K562 (cell line): ENCODE measurements around the gene LONP1. TPM values are rescaled to one million over a fixed set of nuclear protein-coding genes. Genes with fewer than 3 reads are reported as not detected.

Source experiments
- ATAC-seq: fragments of 200-7000 bp; cut with Tn5 transposase; 3 replicates; pipeline ENCODE4 v1.9.1; 2020; ENCODE audit warnings: moderate library complexity
- BruUV-seq: library from RNA; stranded (reverse); fragments of 400-500 nt; replicated peaks from 2 replicates; lab custom pipeline; 2021; lab: Mats Ljungman, UMichigan
- CTCF ChIA-PET: fragments of 300-600 bp; formaldehyde crosslinking; extraction: SDS; loops from one replicate; lab custom pipeline; 2021; ENCODE audit warnings: low intra/inter-chr PET ratio; lab: Yijun Ruan, JAX
- POLR2A ChIA-PET: fragments of 300-600, 350-650 bp; sonication (Branson Sonifier 250); formaldehyde crosslinking; extraction: SDS; loops from one replicate; lab custom pipeline; 2021; ENCODE audit warnings: antibody characterized with exemption, inconsistent platforms; lab: Yijun Ruan, JAX
- DNase-seq, 4 experiments: peaks; one replicate each; pipeline versions ENCODE4 v3.0.0 to v3.0.0-alpha.2; 2011 to 2018; ENCODE audit warnings: low spot score in 3 of 4, mixed read lengths in 3 of 4; ENCODE audit errors: extremely low read depth in 1 of 4
- FAIRE-seq: peaks from 2 replicates; lab custom pipeline; 2011; peaks lifted over from hg19 to GRCh38; lab: Jason Lieb, UNC
- H2AFZ ChIP-seq: 2 replicates; pipeline ENCODE4 v1.6.0; 2011; ENCODE audit warnings: low read depth, low read length, control low read depth, inconsistent platforms
- H3K27ac ChIP-seq: fragments of 200-600 bp; 3 replicates; pipeline ENCODE4 v1.8.0; 2011; ENCODE audit warnings: low read depth, mild to moderate bottlenecking, control low read depth, inconsistent platforms, low read length, moderate library complexity, mixed read lengths; ENCODE audit errors: extremely low read depth
- H3K27me3 ChIP-seq, 2 experiments: fragments of 300-600 bp in 1 of 2; 2 replicates in 1 of 2; 3 replicates in 1 of 2; pipeline versions ENCODE4 v1.6.0 to v1.8.0; 2011; ENCODE audit warnings: inconsistent platforms in 2 of 2, low read length in 2 of 2, mild to moderate bottlenecking in 1 of 2, mixed read lengths in 1 of 2, moderate library complexity in 1 of 2; ENCODE audit not compliant: control insufficient read depth in 2 of 2, insufficient read depth in 2 of 2
- H3K36me3 ChIP-seq: fragments of 300-600 bp; 3 replicates; pipeline ENCODE4 v1.8.0; 2011; ENCODE audit warnings: mild to moderate bottlenecking, low read length, inconsistent platforms; ENCODE audit not compliant: control insufficient read depth, insufficient read depth
- H3K4me1 ChIP-seq, 2 experiments: fragments of 200-600 bp in 1 of 2; replicated peaks in 1 of 2; 2 replicates in 1 of 2; 3 replicates in 1 of 2; pipeline versions ENCODE4 v1.5.1 to v1.8.0; 2011; ENCODE audit warnings: inconsistent platforms in 2 of 2, low read length in 2 of 2, mild to moderate bottlenecking in 1 of 2, mixed read lengths in 1 of 2, moderate library complexity in 1 of 2; ENCODE audit not compliant: control insufficient read depth in 2 of 2, insufficient read depth in 2 of 2
- H3K4me2 ChIP-seq: 2 replicates; pipeline ENCODE4 v1.6.1; 2011; ENCODE audit warnings: low read length, control low read depth, inconsistent platforms, mixed read lengths; ENCODE audit not compliant: insufficient read depth
- H3K4me3 ChIP-seq: fragments of 200-600 bp; sonication (generic), shearing (Covaris generic); 2 replicates; pipeline ENCODE4 v1.5.1; 2016; ENCODE audit warnings: control low read depth, inconsistent platforms
- H3K79me2 ChIP-seq: fragments of 200-600 bp; 3 replicates; pipeline ENCODE4 v1.8.0; 2011; ENCODE audit warnings: low read length, inconsistent platforms; ENCODE audit not compliant: control insufficient read depth, insufficient read depth
- H3K9ac ChIP-seq, 2 experiments: 2 replicates each; pipeline versions ENCODE4 v1.6.0 to v1.6.1; 2011; ENCODE audit warnings: low read depth in 2 of 2, low read length in 2 of 2, control low read depth in 1 of 2, inconsistent platforms in 1 of 2, mild to moderate bottlenecking in 1 of 2, mixed read lengths in 1 of 2; ENCODE audit not compliant: insufficient read depth in 1 of 2
- H3K9me1 ChIP-seq: one replicate; pipeline ENCODE4 v1.6.0; 2011; ENCODE audit warnings: inconsistent platforms, mild to moderate bottlenecking, low read length, moderate library complexity; ENCODE audit not compliant: control insufficient read depth, insufficient read depth
- H3K9me3 ChIP-seq: replicated peaks from 2 replicates; pipeline ENCODE4 v1.5.1; 2011; ENCODE audit warnings: low read depth, low read length, inconsistent platforms; ENCODE audit not compliant: control insufficient read depth, insufficient read depth
- H4K20me1 ChIP-seq: replicated peaks from 2 replicates; pipeline ENCODE4 v1.6.1; 2011; ENCODE audit warnings: low read length, inconsistent platforms, mixed read lengths; ENCODE audit not compliant: control insufficient read depth, insufficient read depth
- BRD4 ChIP-seq: fragments of 200-600 bp; sonication (generic); IDR thresholded peaks from 2 replicates; pipeline ENCODE4 v1.6.1; 2017; ENCODE audit warnings: inconsistent platforms
- JUNB ChIP-seq: fragments of 450-650 bp; formaldehyde crosslinking; conservative IDR thresholded peaks from 2 replicates; pipeline ENCODE4 v1.4.0; 2020; ENCODE audit warnings: mild to moderate bottlenecking
- NFIC ChIP-seq: fragments of 450-650 bp; IDR thresholded peaks from 2 replicates; pipeline ENCODE4 v1.6.1; 2017; ENCODE audit warnings: mild to moderate bottlenecking, inconsistent platforms
- POLR2G ChIP-seq: fragments of 200-400 bp; formaldehyde crosslinking; IDR thresholded peaks from 2 replicates; pipeline ENCODE4 v1.6.1; 2017; ENCODE audit warnings: low read depth, mild to moderate bottlenecking, antibody characterized with exemption, low read length, moderate library complexity
- RBM22 ChIP-seq: fragments of 200-400 bp; formaldehyde crosslinking; IDR thresholded peaks from 2 replicates; pipeline ENCODE4 v1.6.1; 2018; ENCODE audit warnings: low read length, low read depth; ENCODE audit not compliant: poor library complexity, severe bottlenecking
- TCF3 ChIP-seq: sonication (generic); formaldehyde crosslinking; IDR thresholded peaks from 2 replicates; pipeline ENCODE4 v1.4.0; 2020; ENCODE audit warnings: mild to moderate bottlenecking, missing genetic modification reagents
- ZBTB33 ChIP-seq: sonication (generic); formaldehyde crosslinking; IDR thresholded peaks from 2 replicates; pipeline ENCODE4 v1.8.1; 2023; ENCODE audit warnings: mild to moderate bottlenecking, missing genetic modification reagents
- WGBS: fragments of 100-300 bp; shearing (Covaris generic); methylation state at CpG from one replicate; pipeline ENCODE4 v1.1.6; 2016; ENCODE audit warnings: low coverage, mixed read lengths; ENCODE audit not compliant: insufficient coverage; ENCODE audit errors: missing lambda C conversion rate; 5-methylcytosine and 5-hydroxymethylcytosine counted together
- in situ Hi-C: fragments of 300-500 bp; cut with MboI; formaldehyde crosslinking; loops from 4 replicates; pipeline ENCODE4 v1.15.0; 2018; ENCODE audit warnings: inconsistent platforms, mixed read lengths
- intact Hi-C: fragments of 100-400 bp; cut with micrococcal nuclease; formaldehyde crosslinking; loops from 2 replicates; pipeline ENCODE4 v1.14.2; 2022
- polyA plus RNA-seq, 8 experiments: library from polyadenylated mRNA; depleted of rRNA in 4 of 8; stranded (reverse) in 5 of 8; unstranded in 3 of 8; fragments of >200 nt; fragmentation: Nextera tagmentation in 2 of 8; fragmentation: Illumina TruSeq in 1 of 8; extraction: Ambion mirVana in 2 of 8; extraction: Trizol in 1 of 8; gene quantifications; 2 replicates each; pipeline versions ENCODE4 v1.2.1 to v1.2.3, GENCODE V29; 2011 to 2014; ENCODE audit warnings: inconsistent platforms in 1 of 8, missing spikeins in 1 of 8
- total RNA-seq, 7 experiments: library from RNA; depleted of rRNA in 6 of 7; stranded (reverse); fragments of >200 nt in 6 of 7; fragmentation: Illumina TruSeq in 2 of 7; extraction: Trizol in 2 of 7; gene quantifications; 2 replicates each; pipeline versions ENCODE4 v1.2.1 to v1.2.3, GENCODE V29; 2011 to 2021; ENCODE audit warnings: low replicate concordance in 1 of 7
- TF ChIP-seq, protein P1 (sequence below): sonication (generic); formaldehyde crosslinking; IDR thresholded peaks from 2 replicates; pipeline ENCODE4 v1.8.1; 2023; ENCODE audit warnings: mild to moderate bottlenecking, missing genetic modification reagents
- TF ChIP-seq, protein P2 (sequence below), 2 experiments: fragments of 450-650 bp in 1 of 2; sonication (generic) in 1 of 2; formaldehyde crosslinking in 1 of 2; IDR thresholded peaks in 1 of 2; conservative IDR thresholded peaks in 1 of 2; 2 replicates each; pipeline versions ENCODE4 v1.6.1 to v1.8.1; 2016 to 2023; ENCODE audit warnings: mild to moderate bottlenecking in 2 of 2, moderate library complexity in 2 of 2, inconsistent platforms in 1 of 2, missing genetic modification reagents in 1 of 2
- TF ChIP-seq, protein P3 (sequence below): fragments of 250-450 bp; sonication (Bioruptor Pico); IDR thresholded peaks from 2 replicates; pipeline ENCODE4 v1.5.0; 2020; ENCODE audit warnings: mild to moderate bottlenecking, borderline replicate concordance

LONP1 gene
- total and polyA plus RNA-seq, 9 of the 15 experiments (the other 6 are each of a cell fraction or from before 2014, with no cell fraction given): 1.1 to 238 (median 84.5) TPM

- peak; percentile 86 for TF ChIP-seq ZBTB33 (CRISPR knock-in tag)
- no peak for TF ChIP-seq BRD4
- no peak for TF ChIP-seq JUNB
- no peak for TF ChIP-seq TCF3
- peak; percentile 37; the same call in 1 of the 2 replicates for TF ChIP-seq NFIC
These were observed 56.0 kb downstream of the LONP1 start (continued) for GRCh38 chr19:5663904-5664303.

DNA sequence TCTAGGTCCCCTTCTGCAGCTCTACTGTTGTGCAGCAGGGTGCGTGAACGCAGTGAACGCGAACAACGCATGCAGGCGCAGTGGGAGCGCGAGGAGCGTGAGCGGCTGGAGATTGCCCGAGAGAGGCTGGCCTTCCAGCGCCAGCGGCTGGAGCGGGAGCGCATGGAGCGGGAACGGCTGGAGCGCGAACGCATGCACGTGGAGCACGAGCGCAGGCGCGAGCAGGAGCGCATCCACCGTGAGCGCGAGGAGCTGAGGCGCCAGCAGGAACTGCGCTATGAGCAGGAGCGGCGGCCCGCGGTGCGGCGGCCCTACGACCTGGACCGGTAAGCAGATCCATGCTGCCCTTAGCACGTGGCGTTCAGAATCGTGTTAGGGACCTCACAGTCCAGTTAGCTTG, 58.5 kb downstream of the LONP1 start:
- 97% methylated on average over 22 of the region's 42 CpGs for WGBS
- BruUV-seq: no TSS peak
- H3K4me3 ChIP-seq: no peak overlapping the region
- ATAC-seq: no peak
- H4K20me1 ChIP-seq: no peaks in the 10 kb centered on the region; the same call in 1 of the 2 replicates
- no peaks in the 10 kb centered on the region for H3K27me3 ChIP-seq
- ChIA-PET CTCF (no interaction called here), POLR2A (interaction anchor here (1.1 to 1.2 kb wide), 2 partner anchors 11 to 37 kb away, joined by 3 to 5 read pairs; no protein-coding TSS in a partner anchor)
- no peak for DNase-seq
- no peaks in the 10 kb centered on the region for H3K79me2 ChIP-seq
- H3K4me2 ChIP-seq: no peak overlapping the region
- peak; percentile 66 for TF ChIP-seq POLR2G
- TF ChIP-seq, protein P1, sequence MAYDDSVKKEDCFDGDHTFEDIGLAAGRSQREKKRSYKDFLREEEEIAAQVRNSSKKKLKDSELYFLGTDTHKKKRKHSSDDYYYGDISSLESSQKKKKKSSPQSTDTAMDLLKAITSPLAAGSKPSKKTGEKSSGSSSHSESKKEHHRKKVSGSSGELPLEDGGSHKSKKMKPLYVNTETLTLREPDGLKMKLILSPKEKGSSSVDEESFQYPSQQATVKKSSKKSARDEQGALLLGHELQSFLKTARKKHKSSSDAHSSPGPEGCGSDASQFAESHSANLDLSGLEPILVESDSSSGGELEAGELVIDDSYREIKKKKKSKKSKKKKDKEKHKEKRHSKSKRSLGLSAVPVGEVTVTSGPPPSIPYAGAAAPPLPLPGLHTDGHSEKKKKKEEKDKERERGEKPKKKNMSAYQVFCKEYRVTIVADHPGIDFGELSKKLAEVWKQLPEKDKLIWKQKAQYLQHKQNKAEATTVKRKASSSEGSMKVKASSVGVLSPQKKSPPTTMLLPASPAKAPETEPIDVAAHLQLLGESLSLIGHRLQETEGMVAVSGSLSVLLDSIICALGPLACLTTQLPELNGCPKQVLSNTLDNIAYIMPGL (CRISPR knock-in tag): no peak
- peak; percentile 76 for TF ChIP-seq RBM22
- TF ChIP-seq, protein P2, sequence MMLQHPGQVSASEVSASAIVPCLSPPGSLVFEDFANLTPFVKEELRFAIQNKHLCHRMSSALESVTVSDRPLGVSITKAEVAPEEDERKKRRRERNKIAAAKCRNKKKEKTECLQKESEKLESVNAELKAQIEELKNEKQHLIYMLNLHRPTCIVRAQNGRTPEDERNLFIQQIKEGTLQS (IDR thresholded peaks at IDR 0.05): 0 out of 2 replicates have a peak, but pooled peaks have one; percentile 14
- TF ChIP-seq, protein P2 (CRISPR knock-in tag; conservative IDR thresholded peaks at IDR 0.05): no peak
- TF ChIP-seq, protein P3, sequence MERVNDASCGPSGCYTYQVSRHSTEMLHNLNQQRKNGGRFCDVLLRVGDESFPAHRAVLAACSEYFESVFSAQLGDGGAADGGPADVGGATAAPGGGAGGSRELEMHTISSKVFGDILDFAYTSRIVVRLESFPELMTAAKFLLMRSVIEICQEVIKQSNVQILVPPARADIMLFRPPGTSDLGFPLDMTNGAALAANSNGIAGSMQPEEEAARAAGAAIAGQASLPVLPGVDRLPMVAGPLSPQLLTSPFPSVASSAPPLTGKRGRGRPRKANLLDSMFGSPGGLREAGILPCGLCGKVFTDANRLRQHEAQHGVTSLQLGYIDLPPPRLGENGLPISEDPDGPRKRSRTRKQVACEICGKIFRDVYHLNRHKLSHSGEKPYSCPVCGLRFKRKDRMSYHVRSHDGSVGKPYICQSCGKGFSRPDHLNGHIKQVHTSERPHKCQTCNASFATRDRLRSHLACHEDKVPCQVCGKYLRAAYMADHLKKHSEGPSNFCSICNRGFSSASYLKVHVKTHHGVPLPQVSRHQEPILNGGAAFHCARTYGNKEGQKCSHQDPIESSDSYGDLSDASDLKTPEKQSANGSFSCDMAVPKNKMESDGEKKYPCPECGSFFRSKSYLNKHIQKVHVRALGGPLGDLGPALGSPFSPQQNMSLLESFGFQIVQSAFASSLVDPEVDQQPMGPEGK (CRISPR knock-in tag): no peak
- peak; percentile 99 for TF ChIP-seq ZBTB33 (CRISPR knock-in tag)
- H3K9me3 ChIP-seq: no peaks in the 10 kb centered on the region
- no peaks in the 10 kb centered on the region; a peak in 1 of 5 replicates for H3K4me1 ChIP-seq
- no peak overlapping the region for H2AFZ ChIP-seq
- H3K9ac ChIP-seq: no peak overlapping the region
- H3K9me1 ChIP-seq: no peaks in the 10 kb centered on the region
- in situ Hi-C loops: no loop called here
- intact Hi-C loops: no loop called here
- no peak overlapping the region for H3K27ac ChIP-seq
- H3K36me3 ChIP-seq: peaks cover 90% of the 10 kb centered on the region
- no peak for FAIRE-seq
